Sigmoid colon (tissue), 7 donors: ENCODE results near the gene ZNF496. TPM values are rescaled to one million over a fixed set of nuclear protein-coding genes. Genes with fewer than 3 reads are reported as not detected.

Source experiments
- DNase-seq: peaks from one replicate; pipeline ENCODE4 v3.0.0-alpha.2; 2019
- H3K27ac ChIP-seq, 4 donors: fragments of 200-600 bp; sonication (generic); one replicate each; pipeline ENCODE4 v1.5.1; 2016 to 2019; ENCODE audit warnings: mild to moderate bottlenecking in 1 of 4
- H3K27me3 ChIP-seq, 3 donors: fragments of 200-600 bp; sonication (generic); one replicate each; pipeline ENCODE4 v1.5.1; 2019; ENCODE audit warnings: mild to moderate bottlenecking in 1 of 3
- H3K36me3 ChIP-seq, 4 donors: fragments of 200-600 bp; sonication (generic); one replicate each; pipeline ENCODE4 v1.5.1; 2016 to 2019
- H3K4me1 ChIP-seq, 4 donors: fragments of 200-600 bp; sonication (generic); one replicate each; pipeline ENCODE4 v1.5.1; 2017 to 2019
- H3K4me3 ChIP-seq, 4 donors: fragments of 200-600 bp; sonication (generic); one replicate each; pipeline ENCODE4 v1.5.1; 2017 to 2019; ENCODE audit warnings: mild to moderate bottlenecking in 2 of 4, moderate library complexity in 1 of 4
- H3K9me3 ChIP-seq, 4 donors: fragments of 200-600 bp in 3 of 4; sonication (generic) in 3 of 4; one replicate each; pipeline versions ENCODE4 v1.5.1 to v1.6.1; 2013 to 2019
- CTCF ChIP-seq, 4 experiments: fragments of 450-650 bp in 3 of 4; fragments of 200-600 bp in 1 of 4; IDR thresholded peaks; one replicate each; pipeline ENCODE4 v1.5.1; 2016 to 2019; ENCODE audit warnings: antibody characterized with exemption in 4 of 4, mild to moderate bottlenecking in 3 of 4, moderate library complexity in 2 of 4
- EP300 ChIP-seq, 4 donors: sonication (generic); formaldehyde crosslinking; IDR thresholded peaks; one replicate each; pipeline ENCODE4 v1.6.1; 2017; ENCODE audit warnings: antibody characterized with exemption in 4 of 4
- POLR2A ChIP-seq, 2 donors: fragments of 450-650 bp; IDR thresholded peaks; one replicate each; pipeline ENCODE4 v1.6.1; 2016; ENCODE audit warnings: antibody characterized with exemption in 2 of 2, mild to moderate bottlenecking in 2 of 2, moderate library complexity in 2 of 2
- POLR2AphosphoS5 ChIP-seq, 4 donors: sonication (generic); formaldehyde crosslinking; IDR thresholded peaks; one replicate each; pipeline ENCODE4 v1.6.1; 2017; ENCODE audit warnings: antibody characterized with exemption in 4 of 4
- WGBS, 2 donors: extraction: QIAGEN DNeasy Blood & Tissue Kit; methylation state at CpG; one replicate each; pipeline ENCODE4 v1.1.7; 2013; 5-methylcytosine and 5-hydroxymethylcytosine counted together
- intact Hi-C: fragments of 100-400 bp; cut with DNase I; formaldehyde crosslinking; loops from one replicate; pipeline ENCODE4 v1.15.1; 2023
- polyA plus RNA-seq, 3 donors: library from polyadenylated mRNA; stranded (reverse); fragments of 200-250 nt; gene quantifications; one replicate each; pipeline ENCODE4 v1.2.3, GENCODE V29; 2013
- total RNA-seq, 4 donors: library from RNA; depleted of rRNA; stranded (reverse); fragments of >200 nt; gene quantifications; one replicate each; pipeline ENCODE4 v1.1.0, GENCODE V29; 2016
- donor health status: healthy with polysubstance abuse.
- donor health status: Bipolar disorder and iron deficiency.
- donor health status: healthy.

The ZNF496 gene
- total and polyA plus RNA-seq, 7 donors, result 3.2 to 70.7 (median 31.6) TPM

GRCh38 chr1:247324923-247325322 lies 6.7 kb downstream of the ZNF496 start:
- H3K4me1 ChIP-seq, result peaks cover 0 to 1% (median under 1%) of the 10 kb centered on the region in 4 donors
- DNase-seq, result no peak
- H3K36me3 ChIP-seq, result peaks cover 11 to 95% (median 27%) of the 10 kb centered on the region in 4 donors
- H3K27me3 ChIP-seq, result no peaks in the 10 kb centered on the region
- no peak overlapping the region for H3K4me3 ChIP-seq
- TF ChIP-seq EP300 (IDR thresholded peaks at IDR 0.05) (no peak), POLR2A (IDR thresholded peaks at IDR 0.05) (no peak), POLR2AphosphoS5 (IDR thresholded peaks at IDR 0.05) (no peak), CTCF (IDR thresholded peaks at IDR 0.05) (no peak)
- H3K27ac ChIP-seq, result no peak overlapping the region
- intact Hi-C loops, result no loop called here
- no peaks in the 10 kb centered on the region for H3K9me3 ChIP-seq
- 84 to 94% methylated on average over 2 of the region's 2 CpGs for WGBS, 2 donors

GRCh38 chr1:247324204-247324787 lies 7.4 kb downstream of the ZNF496 start:
- TF ChIP-seq POLR2AphosphoS5 (IDR thresholded peaks at IDR 0.05), result no peak
- no peak for TF ChIP-seq CTCF (IDR thresholded peaks at IDR 0.05)
- no peak for TF ChIP-seq EP300 (IDR thresholded peaks at IDR 0.05)
- no peak for TF ChIP-seq POLR2A (IDR thresholded peaks at IDR 0.05)
- no peak for DNase-seq
- Histone ChIP-seq H3K4me1 (no peaks in the 10 kb centered on the region), H3K27ac (no peak overlapping the region), H3K4me3 (no peak overlapping the region), H3K9me3 (no peaks in the 10 kb centered on the region), H3K36me3 (peaks cover 10 to 96% (median 25%) of the 10 kb centered on the region in 4 donors), H3K27me3 (no peaks in the 10 kb centered on the region)
- intact Hi-C loops, result no loop called here
- 94 to 95% methylated on average over 1 of the region's 1 CpG for WGBS, 2 donors

- Histone ChIP-seq H3K36me3 (peaks cover 0 to 86% (median 17%) of the 10 kb centered on the region in 4 donors), H3K4me3 (no peak overlapping the region), H3K27me3 (no peaks in the 10 kb centered on the region), H3K9me3 (no peaks in the 10 kb centered on the region), H3K27ac (no peak overlapping the region), H3K4me1 (no peaks in the 10 kb centered on the region)
- 69 to 92% methylated on average over 12 of the region's 12 CpGs for WGBS, 2 donors
- intact Hi-C loops, result no loop called here
- no peak for DNase-seq
- TF ChIP-seq EP300 (IDR thresholded peaks at IDR 0.05), result no peak
- no peak for TF ChIP-seq CTCF (IDR thresholded peaks at IDR 0.05)
- no peak for TF ChIP-seq POLR2A (IDR thresholded peaks at IDR 0.05)
- TF ChIP-seq POLR2AphosphoS5 (IDR thresholded peaks at IDR 0.05), result no peak
These were observed 8.6 kb downstream of the ZNF496 start for GRCh38 chr1:247322849-247323586.

GRCh38 chr1:247322442-247322841 lies 9.2 kb downstream of the ZNF496 start:
- no peaks in the 10 kb centered on the region for H3K27me3 ChIP-seq
- 64 to 89% methylated on average over 7 of the region's 7 CpGs for WGBS, 2 donors
- H3K36me3 ChIP-seq, result peaks cover 0 to 85% (median 15%) of the 10 kb centered on the region in 4 donors
- TF ChIP-seq CTCF (IDR thresholded peaks at IDR 0.05) (no peak), POLR2AphosphoS5 (IDR thresholded peaks at IDR 0.05) (no peak), EP300 (IDR thresholded peaks at IDR 0.05) (no peak), POLR2A (IDR thresholded peaks at IDR 0.05) (no peak)
- no peaks in the 10 kb centered on the region for H3K4me1 ChIP-seq
- H3K4me3 ChIP-seq, result no peak overlapping the region
- intact Hi-C loops, result no loop called here
- no peak for DNase-seq
- no peak overlapping the region for H3K27ac ChIP-seq
- H3K9me3 ChIP-seq, result no peaks in the 10 kb centered on the region
